GM08714 (cell line): ENCODE measurements around the gene KRTAP4-8.
"Not testable (repeated sequence)": the region's sequence is repeated elsewhere in the genome, so short reads cannot be mapped to it uniquely, and the experiment has no call there.

ENCODE experiments used
- H3K4me3 ChIP-seq: fragments of 200-500 bp; sonication (Bioruptor generic); 2 replicates; pipeline ENCODE4 v1.5.1; 2014; ENCODE audit warnings: mild to moderate bottlenecking, low read length, inconsistent platforms
- ZNF274 ChIP-seq: IDR thresholded peaks from 2 replicates; pipeline ENCODE4 v1.6.1; 2012; ENCODE audit warnings: mild to moderate bottlenecking, low read depth, low read length

Gene KRTAP4-8

DNA sequence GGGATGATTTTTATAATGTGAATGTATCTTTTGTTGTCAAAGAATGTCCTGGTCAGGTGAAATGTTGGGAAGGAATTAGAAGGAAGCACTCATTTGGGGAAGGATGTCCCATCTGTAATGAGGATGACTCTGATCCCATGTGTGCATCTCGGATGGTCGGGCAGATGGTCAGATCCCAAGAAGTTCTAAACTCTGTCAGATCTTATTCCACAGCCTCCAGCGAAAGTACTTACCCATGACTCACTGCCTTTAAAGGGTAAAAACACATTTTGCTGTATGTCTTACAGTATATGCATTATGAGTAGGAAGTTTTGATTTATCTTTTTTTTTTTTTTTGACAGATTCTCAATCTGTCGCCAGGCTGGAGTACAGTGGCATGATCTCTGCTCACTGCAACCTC is 20.8 kb upstream of the KRTAP4-8 start:
- TF ChIP-seq ZNF274: no peak
- H3K4me3 ChIP-seq: no peak overlapping the region

DNA sequence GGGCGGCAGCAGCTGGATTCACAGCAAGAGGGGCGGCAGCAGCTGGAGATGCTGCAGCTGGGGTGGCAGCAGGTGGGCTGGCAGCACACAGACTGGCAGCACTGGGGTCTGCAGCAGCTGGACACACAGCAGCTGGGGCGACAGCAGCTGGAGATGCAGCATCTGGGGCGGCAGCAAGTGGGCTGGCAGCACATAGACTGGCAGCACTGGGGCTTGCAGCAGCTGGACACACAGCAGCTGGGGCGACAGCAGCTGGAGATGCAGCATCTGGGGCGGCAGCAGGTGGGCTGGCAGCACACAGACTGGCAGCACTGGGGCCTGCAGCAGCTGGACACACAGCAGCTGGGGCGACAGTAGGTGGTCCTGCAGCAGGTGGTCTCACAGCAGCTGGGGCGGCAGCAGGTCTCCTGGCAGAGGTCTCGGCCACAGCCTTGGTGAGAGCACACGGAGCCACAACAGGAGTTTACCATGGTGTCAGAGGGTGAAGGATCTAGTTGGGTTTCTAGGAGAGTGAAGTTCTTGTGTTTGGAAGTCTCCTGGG is 20.0 kb upstream of the KRTAP4-8 start, which contains the start of gene KRTAP4-11:
TSS of gene KRTAP4-11 (minus strand) at position 528 of the 541 bp plus-strand sequence. CDS start at position 470, 58 bp downstream.
- not testable (repeated sequence) for H3K4me3 ChIP-seq

DNA sequence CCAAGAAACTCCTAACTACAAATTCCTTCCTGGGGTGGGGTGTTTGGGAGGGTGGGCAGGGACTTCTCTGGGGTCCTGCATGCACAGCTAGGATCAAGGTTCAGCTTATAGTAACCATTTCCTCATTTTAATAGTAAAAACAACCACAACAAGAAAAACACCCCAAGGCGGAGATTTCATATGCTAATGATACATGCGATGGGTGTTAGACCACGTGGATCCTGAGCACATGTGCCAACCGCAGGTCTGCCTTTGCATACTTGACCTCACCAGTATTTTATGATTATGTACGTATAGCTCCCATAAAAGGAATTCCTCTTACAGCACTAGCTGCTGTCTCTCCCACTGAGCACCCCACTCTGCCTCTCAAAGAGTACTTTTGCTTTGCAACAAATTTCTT is 18.4 kb upstream of the KRTAP4-8 start:
- TF ChIP-seq ZNF274: no peak
- H3K4me3 ChIP-seq: no peak overlapping the region

DNA sequence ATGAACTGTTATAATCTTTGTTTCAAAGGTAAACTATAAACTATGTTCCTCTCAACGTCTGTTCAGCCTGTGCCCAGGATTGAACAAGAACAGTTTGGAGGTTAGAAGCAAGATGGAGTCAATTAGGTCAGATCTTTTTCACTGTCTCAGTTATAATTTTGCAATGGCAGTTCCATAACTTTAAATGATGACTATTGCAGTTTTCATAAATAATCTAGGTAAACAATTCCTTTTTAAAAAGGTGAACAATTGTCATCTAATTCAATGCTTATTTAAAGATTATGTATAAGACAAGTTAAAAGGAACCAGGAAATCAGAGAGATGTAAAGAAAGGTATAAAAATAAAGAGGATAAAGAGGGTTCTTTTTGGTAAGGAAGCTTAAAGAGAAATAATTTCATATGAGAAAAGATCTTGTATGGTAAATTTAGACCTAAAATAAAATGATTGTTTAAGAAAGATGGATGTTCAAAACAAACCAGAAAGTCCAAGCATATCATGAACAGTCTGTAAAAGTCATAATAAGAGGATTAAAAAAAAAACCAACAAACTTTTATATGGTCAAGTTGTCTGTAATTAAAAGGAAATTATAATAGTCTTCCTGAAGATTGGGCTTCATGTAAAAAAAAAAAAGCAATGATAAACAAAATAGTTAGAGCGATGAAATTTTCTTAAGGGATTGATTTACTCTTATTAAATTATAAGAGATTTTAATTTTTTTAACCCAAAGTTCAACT is 13.4 kb upstream of the KRTAP4-8 start:
- no peak overlapping the region for H3K4me3 ChIP-seq
- TF ChIP-seq ZNF274: no peak

DNA sequence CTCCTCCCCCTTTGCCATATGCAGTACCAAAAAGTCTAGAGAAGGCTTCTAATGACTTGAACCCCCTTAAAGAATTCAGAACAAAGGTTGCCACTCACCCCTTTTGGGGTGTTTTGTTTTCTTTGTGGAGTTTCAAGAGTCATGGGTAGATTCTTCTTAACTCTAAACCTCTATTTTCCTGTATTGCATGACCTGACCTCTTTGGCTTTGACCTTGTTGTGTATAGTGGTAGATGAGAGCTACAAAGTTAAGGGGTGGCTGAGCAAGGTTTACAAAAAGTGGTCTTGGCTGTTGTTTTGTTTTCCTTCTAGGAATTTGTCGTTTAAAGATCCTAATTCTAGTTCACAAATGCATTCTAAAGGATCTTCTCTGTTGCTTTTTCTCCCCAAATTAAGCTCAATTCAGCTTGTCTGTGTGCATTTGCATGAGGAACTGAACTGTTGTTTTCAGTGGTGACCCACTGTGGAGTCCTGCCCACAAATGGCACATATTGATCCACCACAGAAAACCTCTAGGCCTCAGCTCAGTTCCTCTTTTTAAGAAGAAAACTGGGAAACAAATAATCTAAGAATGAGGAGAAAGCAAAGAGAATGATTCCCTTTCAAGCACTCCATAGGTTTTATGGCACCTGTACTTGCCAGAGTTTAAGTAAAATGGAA is 10.9 kb upstream of the KRTAP4-8 start:
- not testable (repeated sequence) for H3K4me3 ChIP-seq

DNA sequence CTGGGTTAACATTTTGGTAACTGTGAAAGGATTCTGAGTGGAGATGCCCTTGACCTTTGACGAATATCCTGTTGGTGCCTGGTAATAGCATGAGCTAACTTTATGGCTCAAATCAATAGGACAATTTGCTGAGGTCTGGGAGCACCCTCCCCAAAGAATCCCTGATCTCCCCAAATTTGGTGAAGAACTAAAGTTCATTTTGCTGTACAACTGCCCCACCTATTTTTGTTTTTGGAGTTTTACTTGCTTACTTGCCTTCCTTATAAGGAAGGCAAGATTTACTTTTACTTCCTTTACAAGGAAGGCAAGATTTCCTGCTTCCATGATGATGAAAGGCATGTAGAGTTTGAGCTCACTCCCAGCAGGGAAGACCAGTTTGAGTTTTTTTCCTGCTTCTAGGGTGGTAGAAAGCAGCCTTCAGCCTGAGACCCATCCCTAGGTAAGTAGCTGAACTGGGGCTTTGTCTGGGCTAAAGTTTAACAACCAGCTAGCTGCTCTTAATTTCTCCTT is 10.1 kb upstream of the KRTAP4-8 start:
- H3K4me3 ChIP-seq: no peak overlapping the region
- no peak for TF ChIP-seq ZNF274

DNA sequence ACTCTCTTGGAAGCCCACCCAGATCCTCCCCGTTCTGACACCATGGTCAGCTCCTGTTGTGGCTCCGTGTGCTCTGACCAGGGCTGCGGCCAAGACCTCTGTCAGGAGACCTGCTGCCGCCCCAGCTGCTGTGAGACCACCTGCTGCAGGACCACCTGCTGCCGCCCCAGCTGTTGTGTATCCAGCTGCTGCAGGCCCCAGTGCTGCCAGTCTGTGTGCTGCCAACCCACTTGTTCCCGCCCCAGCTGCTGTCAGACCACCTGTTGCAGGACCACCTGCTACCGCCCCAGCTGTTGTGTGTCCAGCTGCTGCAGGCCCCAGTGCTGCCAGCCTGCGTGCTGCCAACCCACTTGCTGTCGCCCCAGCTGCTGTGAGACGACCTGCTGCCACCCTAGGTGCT is 7.4 kb upstream of the KRTAP4-8 start, which contains the start of gene KRTAP4-9:
TSS of gene KRTAP4-9 (plus strand) at position 43 of the 400 bp plus-strand sequence. CDS start at position 43, 0 bp downstream.
- not testable (repeated sequence) for H3K4me3 ChIP-seq

DNA sequence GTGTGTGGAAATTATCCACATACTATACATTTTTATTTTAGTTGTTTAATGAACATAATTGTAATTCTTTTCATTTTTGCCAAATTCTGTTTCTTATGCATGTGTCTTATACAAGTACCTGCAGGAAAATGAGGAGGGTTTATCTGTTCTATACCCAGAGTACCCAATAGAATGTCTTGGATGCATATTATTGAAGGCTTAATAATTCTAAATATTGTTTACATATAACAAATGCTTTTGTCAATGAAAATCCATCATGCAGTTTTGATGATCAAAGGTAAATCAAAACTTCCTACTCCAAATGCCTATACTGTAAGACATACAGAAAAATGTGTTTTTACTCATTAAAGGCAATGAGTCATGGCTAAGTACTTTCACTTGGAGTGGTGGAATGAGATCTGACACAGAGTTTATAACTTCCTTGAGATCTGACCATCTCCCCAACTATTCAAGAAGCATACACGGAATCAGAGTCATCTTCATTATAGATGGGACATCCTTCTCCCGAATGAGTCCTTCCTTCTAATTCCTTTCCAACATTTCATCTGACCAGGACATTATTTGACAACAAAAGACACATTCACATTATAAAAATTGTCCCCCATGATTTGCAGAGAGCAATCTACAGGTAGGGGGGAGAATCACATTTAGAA is 6.6 kb upstream of the KRTAP4-8 start:
- H3K4me3 ChIP-seq: not testable (repeated sequence)

DNA sequence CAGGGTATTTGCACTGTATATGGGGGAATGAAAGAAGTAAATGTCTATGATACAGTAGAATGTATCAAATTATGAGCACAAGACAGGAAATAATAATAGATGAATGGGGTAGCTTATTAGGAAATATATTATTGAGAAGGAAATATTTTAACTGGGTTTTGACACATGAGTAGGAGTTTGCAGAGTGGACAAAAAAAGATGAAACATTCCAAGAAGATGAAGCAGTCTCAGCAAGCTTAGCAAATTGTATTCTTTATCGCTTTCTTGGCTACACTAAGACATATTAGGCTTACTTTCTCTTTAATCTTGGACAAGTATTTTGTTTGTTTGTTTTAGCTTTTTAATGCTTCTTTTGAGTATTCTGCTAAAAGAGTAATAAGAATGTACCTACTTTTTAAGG is 6.0 kb upstream of the KRTAP4-8 start:
- TF ChIP-seq ZNF274: no peak
- H3K4me3 ChIP-seq: no peak overlapping the region

DNA sequence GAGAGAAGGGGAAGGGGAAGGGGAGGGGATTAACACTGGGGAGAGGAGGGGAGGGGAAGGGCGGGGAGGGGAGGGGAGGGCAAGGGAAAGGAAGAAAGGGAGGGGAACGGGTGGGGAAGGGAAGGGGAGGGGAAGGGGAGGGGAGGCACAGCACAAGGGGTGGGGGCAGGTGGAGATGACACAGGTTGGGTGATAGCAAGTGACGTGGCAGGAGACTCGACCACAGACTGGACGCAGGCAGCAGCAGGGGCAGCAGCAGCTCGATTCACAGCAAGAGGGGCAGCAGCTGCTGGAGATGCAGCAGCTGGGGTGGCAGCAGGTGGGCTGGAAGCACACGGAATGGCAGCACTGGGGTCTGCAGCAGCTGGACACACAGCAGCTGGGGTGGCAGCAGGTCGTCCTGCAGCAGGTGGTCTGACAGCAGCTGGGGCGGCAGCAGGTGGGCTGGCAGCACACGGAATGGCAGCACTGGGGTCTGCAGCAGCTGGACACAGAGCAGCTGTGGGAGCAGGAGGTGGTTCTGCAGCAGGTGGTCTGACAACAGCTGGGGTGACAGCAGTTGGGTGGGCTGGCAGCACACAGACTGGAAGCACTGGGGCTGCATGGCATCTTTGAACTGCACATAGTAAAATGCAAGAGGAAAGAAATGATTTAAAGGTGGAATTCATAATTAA is 3.8 kb upstream of the KRTAP4-8 start, which contains the start of gene KRTAP4-16:
TSS of gene KRTAP4-16 (minus strand) at position 624 of the 674 bp plus-strand sequence. CDS start at position 624, 0 bp downstream.
- TF ChIP-seq ZNF274: no peak
- no peak within 1 kb of the TSS for H3K4me3 ChIP-seq

DNA sequence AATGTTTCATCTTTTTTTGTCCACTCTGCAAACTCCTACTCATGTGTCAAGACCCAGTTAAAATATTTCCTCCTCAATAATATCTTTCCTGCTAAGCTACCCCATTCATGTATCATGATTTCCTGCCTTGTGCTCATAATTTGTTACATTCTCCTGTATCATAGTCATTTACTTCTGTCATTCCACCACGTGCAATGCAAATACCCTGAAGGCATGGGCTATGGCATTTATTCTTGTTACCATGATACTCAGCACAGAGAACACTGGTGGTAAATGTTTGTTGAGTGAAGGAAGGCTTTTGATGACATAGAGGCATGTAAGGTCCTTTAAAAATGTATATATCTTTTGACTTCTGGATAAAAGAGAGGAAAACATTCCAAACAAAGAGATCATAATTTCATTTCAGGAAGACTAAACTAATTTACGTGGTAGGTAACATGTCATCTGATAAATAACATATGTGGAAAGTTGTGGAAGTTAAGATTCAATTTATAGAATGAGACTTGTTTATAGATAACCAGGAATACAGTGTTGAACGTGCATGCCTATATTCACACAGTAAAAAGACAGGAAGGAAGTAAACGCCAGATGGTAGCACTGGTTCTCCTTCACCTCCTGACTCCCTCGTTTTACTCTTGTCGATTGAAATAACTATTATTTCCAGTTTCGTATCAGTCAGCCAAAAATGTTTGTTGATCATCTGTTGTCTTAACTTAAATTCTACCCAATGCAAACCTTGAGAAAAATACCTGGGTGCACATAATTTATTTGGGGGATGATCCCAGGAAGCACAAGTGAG is 1.9 kb upstream of the KRTAP4-8 start:
- H3K4me3 ChIP-seq: not testable (repeated sequence)

DNA sequence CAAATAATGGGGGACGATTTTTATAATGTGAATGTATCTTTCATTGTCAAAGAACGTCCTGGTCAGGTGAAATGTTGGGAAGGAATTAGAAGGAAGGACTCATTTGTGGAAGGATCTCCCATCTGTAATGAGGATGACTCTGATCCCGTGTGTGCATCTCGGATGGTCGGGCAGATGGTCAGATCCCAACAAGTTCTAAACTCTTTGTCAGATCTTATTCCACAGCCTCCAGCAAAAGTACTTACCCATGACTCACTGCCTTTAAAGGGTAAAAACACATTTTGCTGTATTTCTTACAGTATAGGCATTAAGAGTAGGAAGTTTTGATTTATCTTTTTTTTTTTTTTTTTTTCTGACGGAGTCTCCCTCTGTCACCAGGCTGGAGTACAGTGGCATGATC is 539 bp upstream of the KRTAP4-8 start:
- TF ChIP-seq ZNF274: no peak
- no peak overlapping the region for H3K4me3 ChIP-seq

DNA sequence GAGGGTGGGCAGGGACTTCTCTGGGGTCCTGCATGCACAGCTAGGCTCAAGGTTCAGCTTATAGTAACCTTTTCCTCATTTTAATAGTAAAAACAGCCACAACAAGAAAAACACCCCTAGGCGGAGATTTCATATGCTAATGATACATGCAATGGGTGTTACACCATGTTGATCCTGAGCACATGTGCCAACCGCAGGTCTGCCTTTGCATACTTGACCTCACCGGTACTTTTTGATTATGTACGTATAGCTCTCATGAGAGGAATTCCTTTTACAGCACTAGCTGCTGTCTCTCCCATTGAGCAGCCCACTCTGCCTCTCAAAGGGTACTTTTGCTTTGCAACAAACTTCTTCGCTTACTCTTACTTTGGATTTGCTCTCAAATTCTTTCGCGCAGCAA is 1.9 kb downstream of the KRTAP4-8 start:
- no peak for TF ChIP-seq ZNF274
- no peak overlapping the region for H3K4me3 ChIP-seq

DNA sequence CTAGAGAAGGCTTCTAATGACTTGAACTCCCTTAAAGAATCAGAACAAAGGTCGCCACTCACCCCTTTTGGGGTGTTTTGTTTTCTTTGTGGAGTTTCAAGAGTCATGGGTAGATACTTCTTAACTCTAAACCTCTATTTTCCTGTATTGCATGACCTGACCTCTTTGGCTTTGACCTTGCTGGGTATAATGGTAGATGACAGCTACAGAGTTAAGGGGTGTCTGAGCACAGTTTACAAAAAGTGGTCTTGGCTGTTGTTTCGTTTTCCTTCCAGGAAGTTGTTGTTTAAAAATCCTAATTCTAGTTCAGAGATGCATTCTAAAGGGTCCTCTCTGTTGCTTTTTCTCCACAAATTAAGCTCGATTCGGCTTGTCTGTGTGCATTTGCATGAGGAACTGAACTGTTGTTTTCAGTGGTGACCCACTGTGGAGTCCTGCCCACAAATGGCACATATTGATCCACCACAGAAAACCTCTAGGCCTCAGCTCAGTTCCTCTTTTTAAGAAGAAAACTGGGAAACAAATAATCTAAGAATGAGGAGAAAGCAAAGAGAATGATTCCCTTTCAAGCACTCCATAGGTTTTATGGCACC is 9.1 kb downstream of the KRTAP4-8 start:
- H3K4me3 ChIP-seq: not testable (repeated sequence)

DNA sequence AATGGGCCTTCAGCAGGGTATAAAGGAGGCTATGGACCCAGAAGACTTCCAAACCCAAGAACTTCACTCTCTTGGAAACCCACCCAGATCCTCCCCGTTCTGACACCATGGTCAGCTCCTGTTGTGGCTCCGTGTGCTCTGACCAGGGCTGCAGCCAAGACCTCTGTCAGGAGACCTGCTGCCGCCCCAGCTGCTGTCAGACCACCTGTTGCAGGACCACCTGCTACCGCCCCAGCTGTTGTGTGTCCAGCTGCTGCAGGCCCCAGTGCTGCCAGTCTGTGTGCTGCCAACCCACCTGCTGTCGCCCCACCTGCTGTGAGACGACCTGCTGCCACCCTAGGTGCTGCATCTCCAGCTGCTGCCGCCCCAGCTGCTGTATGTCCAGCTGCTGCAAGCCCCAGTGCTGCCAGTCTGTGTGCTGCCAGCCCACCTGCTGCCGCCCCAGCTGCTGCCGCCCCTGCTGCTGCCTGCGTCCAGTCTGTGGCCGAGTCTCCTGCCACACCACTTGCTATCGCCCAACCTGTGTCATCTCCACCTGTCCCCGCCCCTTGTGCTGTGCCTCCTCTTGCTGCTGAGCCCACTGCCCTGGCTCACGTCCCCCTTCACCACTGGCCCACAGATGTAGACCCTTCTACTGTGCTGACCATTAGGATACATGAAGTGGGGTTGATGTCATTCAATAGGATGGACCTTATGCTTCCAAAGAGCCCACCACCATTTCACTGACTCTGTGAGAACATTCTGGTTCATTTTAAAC is 13.7 kb downstream of the KRTAP4-8 start, which contains the start of gene KRTAP4-7:
TSS of gene KRTAP4-7 (plus strand) at position 51 of the 757 bp plus-strand sequence. CDS start at position 108, 57 bp downstream.
- not testable (repeated sequence) for H3K4me3 ChIP-seq

DNA sequence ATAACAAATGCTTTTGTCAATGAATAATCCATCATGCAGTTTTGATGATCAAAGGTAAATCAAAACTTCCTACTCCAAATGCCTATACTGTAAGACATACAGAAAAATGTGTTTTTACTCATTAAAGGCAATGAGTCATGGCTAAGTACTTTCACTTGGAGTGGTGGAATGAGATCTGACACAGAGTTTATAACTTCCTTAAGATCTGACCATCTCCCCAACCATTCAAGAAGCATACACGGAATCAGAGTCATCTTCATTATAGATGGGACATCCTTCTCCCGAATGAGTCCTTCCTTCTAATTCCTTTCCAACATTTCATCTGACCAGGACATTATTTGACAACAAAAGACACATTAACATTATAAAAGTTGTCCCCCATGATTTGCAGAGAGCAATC is 14.5 kb downstream of the KRTAP4-8 start:
- H3K4me3 ChIP-seq: not testable (repeated sequence)
